HG03045 (cell line): ENCODE measurements around the gene SLC30A5.
"Not testable (repeated sequence)": the region's sequence is repeated elsewhere in the genome, so short reads cannot be mapped to it uniquely, and the experiment has no call there.

Experiments
- ATAC-seq: cut with Tn5 transposase; IDR thresholded peaks from one replicate; pipeline ENCODE4 v1.9.1; 2021; ENCODE audit warnings: mild to moderate bottlenecking, moderate library complexity; ENCODE audit not compliant: unreplicated experiment

The SLC30A5 gene

GRCh38 chr5:69103521-69103920 lies 9.7 kb downstream of the SLC30A5 start:
- no peak for ATAC-seq

- ATAC-seq: no peak
These were observed 12.4 kb downstream of the SLC30A5 start for GRCh38 chr5:69105996-69106906.

- ATAC-seq: not testable (repeated sequence)
These were observed 14.6 kb downstream of the SLC30A5 start for GRCh38 chr5:69108367-69108766.

GRCh38 chr5:69113851-69114250 lies 20.0 kb downstream of the SLC30A5 start:
- no peak for ATAC-seq

- no peak for ATAC-seq
These were observed 21.7 kb downstream of the SLC30A5 start for GRCh38 chr5:69115526-69115925.

GRCh38 chr5:69129413-69129812 lies 35.6 kb downstream of the SLC30A5 start:
- no peak for ATAC-seq

- no peak for ATAC-seq
These were observed 36.4 kb downstream of the SLC30A5 start for GRCh38 chr5:69130241-69130640.

- no peak for ATAC-seq
These were observed 37.5 kb downstream of the SLC30A5 start for GRCh38 chr5:69131304-69131703.

- no peak for ATAC-seq
These were observed 40.3 kb downstream of the SLC30A5 start for GRCh38 chr5:69134126-69134525.

GRCh38 chr5:69136293-69136692 lies 42.5 kb downstream of the SLC30A5 start:
- ATAC-seq: peak; percentile 92

GRCh38 chr5:69137208-69137607 lies 43.4 kb downstream of the SLC30A5 start:
- ATAC-seq: not testable (repeated sequence)

- ATAC-seq: no peak
These were observed 44.0 kb downstream of the SLC30A5 start for GRCh38 chr5:69137807-69138206.

- no peak for ATAC-seq
These were observed 45.0 kb downstream of the SLC30A5 start for GRCh38 chr5:69138766-69139165.

GRCh38 chr5:69140239-69140638 lies 46.4 kb downstream of the SLC30A5 start:
- ATAC-seq: not testable (repeated sequence)

- no peak for ATAC-seq
These were observed 47.0 kb downstream of the SLC30A5 start for GRCh38 chr5:69140827-69141226.

- not testable (repeated sequence) for ATAC-seq
These were observed 54.8 kb downstream of the SLC30A5 start for GRCh38 chr5:69148576-69148975.

GRCh38 chr5:69148981-69149675 lies 55.3 kb downstream of the SLC30A5 start:
- no peak for ATAC-seq

- no peak for ATAC-seq
These were observed 55.8 kb downstream of the SLC30A5 start for GRCh38 chr5:69149676-69150010.

- ATAC-seq: no peak
These were observed 58.9 kb downstream of the SLC30A5 start for GRCh38 chr5:69152731-69153130.

- no peak for ATAC-seq
These were observed 62.6 kb downstream of the SLC30A5 start for GRCh38 chr5:69156456-69156855.

- no peak for ATAC-seq
These were observed 64.2 kb downstream of the SLC30A5 start for GRCh38 chr5:69158039-69158438.

- ATAC-seq: no peak
These were observed 66.8 kb downstream of the SLC30A5 start for GRCh38 chr5:69160651-69161050.
